Activated CD4-positive, alpha-beta T cell treated with anti-CD3 and anti-CD28 coated beads, Interleukin-2, amount 10 ng/mL, durations not matched to agents 7 days and 5 days (primary cell): Measurements from ENCODE around the gene ZNF543. TPM values are rescaled to one million over a fixed set of nuclear protein-coding genes. Genes with fewer than 3 reads are reported as not detected.
"Not testable (repeated sequence)": the region's sequence is repeated elsewhere in the genome, so short reads cannot be mapped to it uniquely, and the experiment has no call there.

ENCODE experiments used
- CTCF ChIA-PET: fragments of 350-600 bp; sonication (Branson Sonifier 250); formaldehyde crosslinking; loops from one replicate; lab custom pipeline; 2021; ENCODE audit warnings: antibody characterized with exemption; lab: Charles Lee
- POLR2A ChIA-PET: fragments of 350-600 bp; sonication (Branson Sonifier 250); formaldehyde crosslinking; loops from one replicate; lab custom pipeline; 2021; ENCODE audit warnings: antibody characterized with exemption; lab: Charles Lee
- DNase-seq: peaks from one replicate; pipeline ENCODE4 v3.0.0-alpha.2; 2020
- H3K27ac Mint-ChIP-seq: one replicate; pipeline ENCODE4 v1.8.0; 2021; ENCODE audit warnings: mild to moderate bottlenecking, moderate library complexity, mixed read lengths
- H3K27me3 Mint-ChIP-seq: one replicate; pipeline ENCODE4 v1.8.0; 2021; ENCODE audit warnings: mixed read lengths
- H3K36me3 Mint-ChIP-seq: one replicate; pipeline ENCODE4 v1.8.0; 2021; ENCODE audit warnings: low read depth, mixed read lengths
- H3K4me1 Mint-ChIP-seq: one replicate; pipeline ENCODE4 v1.8.0; 2021; ENCODE audit warnings: mixed read lengths
- H3K4me3 Mint-ChIP-seq: one replicate; pipeline ENCODE4 v1.8.0; 2021; ENCODE audit warnings: mild to moderate bottlenecking, moderate library complexity, mixed read lengths
- H3K9me3 Mint-ChIP-seq: one replicate; pipeline ENCODE4 v1.8.0; 2021; ENCODE audit warnings: mixed read lengths
- total RNA-seq, 2 experiments: library from RNA; stranded (reverse); gene quantifications; one replicate each; pipeline ENCODE4 v1.2.3, GENCODE V29; 2021

The ZNF543 gene
- total RNA-seq = 1 to 10 TPM; 8.7 to 9.1 TPM

- POLR2A ChIA-PET = no interaction called here
- Mint-ChIP-seq H3K9me3 (peaks cover 26% of the 10 kb centered on the region), H3K27ac (peak within 1 kb of the TSS; percentile 97), H3K4me1 (peaks cover 29% of the 10 kb centered on the region), H3K4me3 (peak within 1 kb of the TSS; percentile 85), H3K27me3 (peaks cover 30% of the 10 kb centered on the region), H3K36me3 (peaks cover 41% of the 10 kb centered on the region)
- CTCF ChIA-PET = interaction anchor here (0.6 kb wide), 1 partner anchor 56 kb away, joined by 3 read pairs; no protein-coding TSS in a partner anchor
- DNase-seq = peak; percentile 95
Measured at GRCh38 chr19:57320180-57321084, at the start of gene ZNF543. ZNF543 (plus strand) TSS chr19:57320472; CDS start chr19:57320854, 382 bp downstream.

- Mint-ChIP-seq H3K27ac (no peak overlapping the region), H3K36me3 (peaks cover 40% of the 10 kb centered on the region), H3K9me3 (peaks cover 21% of the 10 kb centered on the region), H3K4me3 (no peak overlapping the region), H3K4me1 (no peaks in the 10 kb centered on the region), H3K27me3 (no peaks in the 10 kb centered on the region)
- ChIA-PET CTCF (interaction anchor here (0.7 kb wide), 1 partner anchor 36 kb away, joined by 3 read pairs; no protein-coding TSS in a partner anchor), POLR2A (no interaction called here)
- DNase-seq = no peak
Measured at GRCh38 chr19:57271280-57271679, 49.0 kb upstream of the ZNF543 start.

GRCh38 chr19:57273014-57273413, 47.3 kb upstream of the ZNF543 start:
- DNase-seq = no peak
- Mint-ChIP-seq H3K27me3 (no peaks in the 10 kb centered on the region), H3K36me3 (peaks cover 41% of the 10 kb centered on the region), H3K9me3 (peaks cover 13% of the 10 kb centered on the region), H3K27ac (no peak overlapping the region), H3K4me1 (peaks cover 1% of the 10 kb centered on the region), H3K4me3 (no peak overlapping the region)
- POLR2A ChIA-PET = no interaction called here
- CTCF ChIA-PET = no interaction called here

- POLR2A ChIA-PET = no interaction called here
Measured at GRCh38 chr19:57276430-57276829, 43.8 kb upstream of the ZNF543 start.

GRCh38 chr19:57278481-57278880, 41.8 kb upstream of the ZNF543 start:
- H3K27me3 Mint-ChIP-seq, H3K9me3 Mint-ChIP-seq, H3K27ac Mint-ChIP-seq, H3K4me3 Mint-ChIP-seq, DNase-seq, CTCF ChIA-PET: not testable (repeated sequence)
- POLR2A ChIA-PET = interaction anchor here (0.6 kb wide), 1 partner anchor 37 kb away, joined by 3 read pairs; no protein-coding TSS in a partner anchor
- Mint-ChIP-seq H3K4me1 (peaks cover 24% of the 10 kb centered on the region), H3K36me3 (peaks cover 48% of the 10 kb centered on the region)

More at GRCh38 chr19:57276430-57276829, 43.8 kb upstream of the ZNF543 start:
- peaks cover 38% of the 10 kb centered on the region for H3K36me3 Mint-ChIP-seq
- CTCF ChIA-PET = no interaction called here
- peaks cover 10% of the 10 kb centered on the region for H3K9me3 Mint-ChIP-seq
- no peaks in the 10 kb centered on the region for H3K27me3 Mint-ChIP-seq
- peaks cover 6% of the 10 kb centered on the region for H3K4me1 Mint-ChIP-seq
- H3K27ac Mint-ChIP-seq = no peak overlapping the region
- no peak for DNase-seq
- no peak overlapping the region for H3K4me3 Mint-ChIP-seq

- peaks cover 49% of the 10 kb centered on the region for H3K36me3 Mint-ChIP-seq
- H3K27me3 Mint-ChIP-seq = no peaks in the 10 kb centered on the region
- peaks cover 31% of the 10 kb centered on the region for H3K4me1 Mint-ChIP-seq
- CTCF ChIA-PET = no interaction called here
- POLR2A ChIA-PET = no interaction called here
- no peak overlapping the region for H3K27ac Mint-ChIP-seq
- no peak overlapping the region for H3K4me3 Mint-ChIP-seq
- H3K9me3 Mint-ChIP-seq = peaks cover 1% of the 10 kb centered on the region
- DNase-seq = peak; percentile 85
Measured at GRCh38 chr19:57279418-57280164, 40.7 kb upstream of the ZNF543 start.

GRCh38 chr19:57280165-57280961, 39.9 kb upstream of the ZNF543 start, which contains the start of gene ZNF460:
ZNF460 (plus strand) TSS chr19:57280485; CDS start chr19:57280807, 322 bp downstream.
- peaks cover 3% of the 10 kb centered on the region for H3K9me3 Mint-ChIP-seq
- no peak within 1 kb of the TSS for H3K4me3 Mint-ChIP-seq
- H3K36me3 Mint-ChIP-seq = peaks cover 51% of the 10 kb centered on the region
- peak; percentile 96 for DNase-seq
- H3K4me1 Mint-ChIP-seq = peaks cover 36% of the 10 kb centered on the region
- ChIA-PET POLR2A (no interaction called here), CTCF (no interaction called here)
- no peak within 1 kb of the TSS for H3K27ac Mint-ChIP-seq
- H3K27me3 Mint-ChIP-seq = no peaks in the 10 kb centered on the region

- H3K4me3 Mint-ChIP-seq = no peak overlapping the region
- CTCF ChIA-PET = no interaction called here
- H3K9me3 Mint-ChIP-seq = peaks cover 4% of the 10 kb centered on the region
- peaks cover 37% of the 10 kb centered on the region for H3K4me1 Mint-ChIP-seq
- peak; percentile 28 for DNase-seq
- no peak overlapping the region for H3K27ac Mint-ChIP-seq
- POLR2A ChIA-PET = no interaction called here
- no peaks in the 10 kb centered on the region for H3K27me3 Mint-ChIP-seq
- peaks cover 55% of the 10 kb centered on the region for H3K36me3 Mint-ChIP-seq
Measured at GRCh38 chr19:57280962-57281400, 39.3 kb upstream of the ZNF543 start.

- H3K27me3 Mint-ChIP-seq = no peaks in the 10 kb centered on the region
- H3K4me3 Mint-ChIP-seq = peak overlapping the region; percentile 68
- H3K9me3 Mint-ChIP-seq = peaks cover 7% of the 10 kb centered on the region
- ChIA-PET POLR2A (interaction anchor here (0.6 kb wide), 1 partner anchor 1140 kb away, joined by 7 read pairs; no protein-coding TSS in a partner anchor), CTCF (no interaction called here)
- H3K4me1 Mint-ChIP-seq = peaks cover 39% of the 10 kb centered on the region
- no peak for DNase-seq
- H3K36me3 Mint-ChIP-seq = peaks cover 61% of the 10 kb centered on the region
- peak overlapping the region; percentile 74 for H3K27ac Mint-ChIP-seq
Measured at GRCh38 chr19:57282011-57282643, 38.1 kb upstream of the ZNF543 start.

GRCh38 chr19:57288373-57288772, 31.9 kb upstream of the ZNF543 start:
- peaks cover 15% of the 10 kb centered on the region for H3K4me1 Mint-ChIP-seq
- H3K27ac Mint-ChIP-seq = no peak overlapping the region
- no peak for DNase-seq
- peaks cover 39% of the 10 kb centered on the region for H3K9me3 Mint-ChIP-seq
- no peaks in the 10 kb centered on the region for H3K27me3 Mint-ChIP-seq
- H3K4me3 Mint-ChIP-seq = no peak overlapping the region
- H3K36me3 Mint-ChIP-seq = peaks cover 88% of the 10 kb centered on the region
- ChIA-PET CTCF (no interaction called here), POLR2A (no interaction called here)

- H3K9me3 Mint-ChIP-seq = peaks cover 56% of the 10 kb centered on the region
- no peak overlapping the region for H3K27ac Mint-ChIP-seq
- CTCF ChIA-PET = no interaction called here
Measured at GRCh38 chr19:57290970-57291369, 29.3 kb upstream of the ZNF543 start.

GRCh38 chr19:57292547-57292946, 27.7 kb upstream of the ZNF543 start:
- H3K36me3 Mint-ChIP-seq = peaks cover 91% of the 10 kb centered on the region
- H3K27ac Mint-ChIP-seq = no peak overlapping the region
- no peak for DNase-seq
- peaks cover 57% of the 10 kb centered on the region for H3K9me3 Mint-ChIP-seq
- H3K4me1 Mint-ChIP-seq = no peaks in the 10 kb centered on the region
- H3K4me3 Mint-ChIP-seq = no peak overlapping the region
- ChIA-PET CTCF (no interaction called here), POLR2A (no interaction called here)
- no peaks in the 10 kb centered on the region for H3K27me3 Mint-ChIP-seq

More at GRCh38 chr19:57290970-57291369, 29.3 kb upstream of the ZNF543 start:
- Mint-ChIP-seq H3K4me1 (peaks cover 3% of the 10 kb centered on the region), H3K4me3 (no peak overlapping the region), H3K27me3 (no peaks in the 10 kb centered on the region), H3K36me3 (peaks cover 93% of the 10 kb centered on the region)
- DNase-seq = no peak
- POLR2A ChIA-PET = no interaction called here
